OCI-LY1 (cell line): ENCODE measurements around the gene TULP4.

Experiments used
- H2AFZ ChIP-seq: fragments of 200-600 bp; sonication (generic), shearing (Covaris generic); 2 replicates; pipeline ENCODE4 v1.6.0; 2014; ENCODE audit warnings: antibody characterized with exemption, mild to moderate bottlenecking, low read length
- H3F3A ChIP-seq: fragments of 200-600 bp; sonication (generic), shearing (Covaris generic); 2 replicates; pipeline ENCODE4 v1.6.0; 2014; ENCODE audit warnings: mild to moderate bottlenecking, antibody characterized with exemption, low read length, moderate library complexity; ENCODE audit not compliant: insufficient read depth
- H3K27ac ChIP-seq: fragments of 200-600 bp; sonication (generic); 2 replicates; pipeline ENCODE4 v1.5.1; 2014; ENCODE audit warnings: low read length, mixed run types, mild to moderate bottlenecking, low read depth; ENCODE audit not compliant: poor library complexity, severe bottlenecking
- H3K27me3 ChIP-seq: fragments of 200-600 bp; sonication (generic); 2 replicates; pipeline ENCODE4 v1.6.0; 2014; ENCODE audit warnings: antibody characterized with exemption, mild to moderate bottlenecking, low read length, moderate library complexity; ENCODE audit not compliant: insufficient read depth
- H3K36me3 ChIP-seq: fragments of 200-600 bp; sonication (generic); 2 replicates; pipeline ENCODE4 v1.6.1; 2014; ENCODE audit warnings: mild to moderate bottlenecking, antibody characterized with exemption, low read length, moderate library complexity, mixed read lengths; ENCODE audit not compliant: insufficient read depth
- H3K4me1 ChIP-seq: fragments of 200-600 bp; sonication (generic); 2 replicates; pipeline ENCODE4 v1.5.1; 2014; ENCODE audit warnings: mild to moderate bottlenecking, low read length, moderate library complexity; ENCODE audit not compliant: insufficient read depth, severe bottlenecking
- H3K4me2 ChIP-seq: fragments of 200-600 bp; sonication (generic), shearing (Covaris generic); 2 replicates; pipeline ENCODE4 v1.6.1; 2014; ENCODE audit warnings: low read length
- H3K4me3 ChIP-seq: fragments of 200-600 bp; sonication (generic); 2 replicates; pipeline ENCODE4 v1.5.1; 2014; ENCODE audit warnings: low read length, low read depth, mild to moderate bottlenecking, mixed read lengths; ENCODE audit not compliant: poor library complexity, severe bottlenecking
- H3K79me2 ChIP-seq: fragments of 200-600 bp; shearing (Covaris generic); 2 replicates; pipeline ENCODE4 v1.6.1; 2016; ENCODE audit warnings: mixed run types, low read length, mixed read lengths; ENCODE audit not compliant: insufficient read depth
- H3K9ac ChIP-seq: fragments of 200-600 bp; sonication (generic), shearing (Covaris generic); 2 replicates; pipeline ENCODE4 v1.6.1; 2014; ENCODE audit warnings: mild to moderate bottlenecking, low read length, mixed read lengths
- H3K9me2 ChIP-seq: fragments of 200-600 bp; sonication (generic), shearing (Covaris generic); 2 replicates; pipeline ENCODE4 v1.6.1; 2014; ENCODE audit warnings: low read depth, mild to moderate bottlenecking, low read length, mixed read lengths
- H3K9me3 ChIP-seq: fragments of 200-600 bp; shearing (Covaris generic); 2 replicates; pipeline ENCODE4 v1.6.1; 2014; ENCODE audit warnings: low read length, mixed read lengths
- H4K20me1 ChIP-seq: fragments of 200-600 bp; sonication (generic), shearing (Covaris generic); 2 replicates; pipeline ENCODE4 v1.6.0; 2016; ENCODE audit warnings: mild to moderate bottlenecking, low read length; ENCODE audit not compliant: insufficient read depth
- EZH2 ChIP-seq: fragments of 200-600 bp; sonication (generic), shearing (Covaris generic); IDR thresholded peaks from 2 replicates; pipeline ENCODE4 v1.8.0; 2017; ENCODE audit warnings: borderline replicate concordance, mixed run types, mild to moderate bottlenecking, antibody characterized with exemption, low read length, moderate library complexity, mixed read lengths
- TF ChIP-seq, protein P1 (sequence below): fragments of 200-600 bp; sonication (generic), shearing (Covaris generic); IDR thresholded peaks from 2 replicates; pipeline ENCODE4 v1.5.1; 2017; ENCODE audit warnings: mild to moderate bottlenecking, antibody characterized with exemption, low read length, moderate library complexity, mixed read lengths

TULP4 gene

GRCh38 chr6:158322400-158322723, 10.1 kb downstream of the TULP4 start:
- no peak overlapping the region for H2AFZ ChIP-seq
- TF ChIP-seq, protein P1, sequence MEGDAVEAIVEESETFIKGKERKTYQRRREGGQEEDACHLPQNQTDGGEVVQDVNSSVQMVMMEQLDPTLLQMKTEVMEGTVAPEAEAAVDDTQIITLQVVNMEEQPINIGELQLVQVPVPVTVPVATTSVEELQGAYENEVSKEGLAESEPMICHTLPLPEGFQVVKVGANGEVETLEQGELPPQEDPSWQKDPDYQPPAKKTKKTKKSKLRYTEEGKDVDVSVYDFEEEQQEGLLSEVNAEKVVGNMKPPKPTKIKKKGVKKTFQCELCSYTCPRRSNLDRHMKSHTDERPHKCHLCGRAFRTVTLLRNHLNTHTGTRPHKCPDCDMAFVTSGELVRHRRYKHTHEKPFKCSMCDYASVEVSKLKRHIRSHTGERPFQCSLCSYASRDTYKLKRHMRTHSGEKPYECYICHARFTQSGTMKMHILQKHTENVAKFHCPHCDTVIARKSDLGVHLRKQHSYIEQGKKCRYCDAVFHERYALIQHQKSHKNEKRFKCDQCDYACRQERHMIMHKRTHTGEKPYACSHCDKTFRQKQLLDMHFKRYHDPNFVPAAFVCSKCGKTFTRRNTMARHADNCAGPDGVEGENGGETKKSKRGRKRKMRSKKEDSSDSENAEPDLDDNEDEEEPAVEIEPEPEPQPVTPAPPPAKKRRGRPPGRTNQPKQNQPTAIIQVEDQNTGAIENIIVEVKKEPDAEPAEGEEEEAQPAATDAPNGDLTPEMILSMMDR: no peak
- no peak for TF ChIP-seq EZH2
- no peaks in the 10 kb centered on the region for H3K9me3 ChIP-seq
- H3K4me3 ChIP-seq: no peak overlapping the region
- peaks cover 6% of the 10 kb centered on the region; the same call in 1 of the 2 replicates for H3F3A ChIP-seq
- H3K27me3 ChIP-seq: no peaks in the 10 kb centered on the region
- peaks cover 8% of the 10 kb centered on the region; the same call in 1 of the 2 replicates for H3K36me3 ChIP-seq
- peak overlapping the region; percentile 26; the same call in 1 of the 2 replicates for H3K4me2 ChIP-seq
- H3K9me2 ChIP-seq: no peaks in the 10 kb centered on the region
- H3K4me1 ChIP-seq: peaks cover 79% of the 10 kb centered on the region
- no peak overlapping the region for H3K9ac ChIP-seq
- peaks cover 84% of the 10 kb centered on the region for H3K79me2 ChIP-seq
- peak overlapping the region; percentile 18 for H3K27ac ChIP-seq
- no peaks in the 10 kb centered on the region for H4K20me1 ChIP-seq

- Histone ChIP-seq H4K20me1 (no peaks in the 10 kb centered on the region), H3F3A (peaks cover 6% of the 10 kb centered on the region; the same call in 1 of the 2 replicates), H3K79me2 (peaks cover 89% of the 10 kb centered on the region), H3K9me2 (no peaks in the 10 kb centered on the region), H3K36me3 (peaks cover 8% of the 10 kb centered on the region; the same call in 1 of the 2 replicates), H3K4me1 (peaks cover 85% of the 10 kb centered on the region), H3K27me3 (no peaks in the 10 kb centered on the region), H3K4me2 (peak overlapping the region; percentile 26; the same call in 1 of the 2 replicates), H3K9me3 (no peaks in the 10 kb centered on the region), H3K4me3 (no peak overlapping the region), H3K27ac (peak overlapping the region; percentile 18), H2AFZ (no peak overlapping the region), H3K9ac (no peak overlapping the region)
- TF ChIP-seq, protein P1: no peak
- no peak for TF ChIP-seq EZH2
Observed at GRCh38 chr6:158322724-158323560, 10.7 kb downstream of the TULP4 start.

DNA sequence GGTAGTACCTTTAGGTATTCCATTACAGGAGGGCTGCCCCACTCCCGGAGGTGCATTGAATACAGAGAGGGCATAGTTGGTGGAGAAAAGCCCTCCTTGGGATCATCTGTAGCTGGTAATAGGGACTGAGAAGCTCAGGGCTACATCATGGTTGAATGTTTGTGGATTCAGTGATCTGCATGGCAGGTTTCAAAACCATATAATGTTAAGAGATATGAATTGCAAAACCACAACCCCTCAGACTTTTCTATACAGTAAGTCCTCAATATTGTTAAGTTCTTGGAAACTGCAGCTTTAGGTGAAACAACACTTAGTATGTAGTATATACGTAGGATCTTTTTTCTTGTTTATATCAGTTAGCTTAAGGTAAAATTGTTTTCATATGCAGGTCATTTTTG, 11.3 kb downstream of the TULP4 start:
- H2AFZ ChIP-seq: no peak overlapping the region
- peaks cover 87% of the 10 kb centered on the region for H3K79me2 ChIP-seq
- no peaks in the 10 kb centered on the region for H3K9me3 ChIP-seq
- H3K27me3 ChIP-seq: no peaks in the 10 kb centered on the region
- H3F3A ChIP-seq: peaks cover 6% of the 10 kb centered on the region; the same call in 1 of the 2 replicates
- peaks cover 85% of the 10 kb centered on the region for H3K4me1 ChIP-seq
- no peaks in the 10 kb centered on the region for H3K9me2 ChIP-seq
- H3K27ac ChIP-seq: peak overlapping the region; percentile 18
- H3K36me3 ChIP-seq: peaks cover 8% of the 10 kb centered on the region; the same call in 1 of the 2 replicates
- H3K4me2 ChIP-seq: peak overlapping the region; percentile 26; the same call in 1 of the 2 replicates
- H4K20me1 ChIP-seq: no peaks in the 10 kb centered on the region
- no peak overlapping the region for H3K4me3 ChIP-seq
- TF ChIP-seq, protein P1: no peak
- TF ChIP-seq EZH2: no peak
- H3K9ac ChIP-seq: no peak overlapping the region
